ENCODE measurements around the gene CEP112.

Gene CEP112

GRCh38 chr17:65627891-65628643 lies 563.9 kb downstream of the CEP112 start:
- DNase-seq, result no peak

- no peak for DNase-seq
Observed at GRCh38 chr17:65627108-65627507, 564.8 kb downstream of the CEP112 start.

DNA sequence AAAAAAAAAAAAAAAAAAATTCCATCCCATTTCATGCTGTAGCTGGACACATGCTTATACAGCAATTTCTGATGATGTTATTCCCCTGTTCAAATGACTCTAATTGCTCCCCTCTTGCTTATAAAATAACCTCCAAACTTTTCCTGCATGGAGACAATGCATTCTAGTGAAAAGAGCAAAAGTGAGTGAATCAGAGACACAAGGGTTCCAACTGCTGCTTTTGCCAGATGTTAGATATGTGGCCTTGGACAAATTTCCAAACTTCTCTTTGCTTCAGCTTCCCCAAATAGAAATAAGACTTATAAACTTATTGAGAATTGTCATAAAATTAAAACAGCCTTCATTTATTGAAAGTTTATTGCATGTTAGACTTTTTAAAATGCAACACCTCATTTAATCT lies 565.5 kb downstream of the CEP112 start:
- no peak for DNase-seq

- no peak for DNase-seq
Observed at GRCh38 chr17:65618516-65618915, 573.4 kb downstream of the CEP112 start.

- no peak for DNase-seq
Observed at GRCh38 chr17:65617496-65617895, 574.4 kb downstream of the CEP112 start.

DNA sequence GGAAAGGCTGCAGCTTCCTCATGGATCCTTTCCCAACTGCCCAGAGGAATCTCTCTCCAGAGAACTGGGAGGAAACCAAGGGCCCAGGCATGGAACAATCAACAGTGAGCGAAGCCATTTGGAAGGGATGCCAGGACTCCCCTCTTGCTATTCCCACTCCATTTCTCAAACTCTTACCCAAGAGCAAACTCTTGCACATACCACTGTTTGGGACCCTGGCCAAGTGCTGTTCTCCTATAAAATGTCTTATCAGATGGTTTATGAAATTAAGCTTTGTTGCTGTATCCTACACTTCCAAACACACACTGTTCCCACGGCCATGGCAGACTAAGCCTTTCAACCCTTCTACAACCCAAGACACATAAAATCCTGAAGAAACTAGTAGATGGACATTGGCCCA lies 582.2 kb downstream of the CEP112 start:
- no peak for DNase-seq

DNA sequence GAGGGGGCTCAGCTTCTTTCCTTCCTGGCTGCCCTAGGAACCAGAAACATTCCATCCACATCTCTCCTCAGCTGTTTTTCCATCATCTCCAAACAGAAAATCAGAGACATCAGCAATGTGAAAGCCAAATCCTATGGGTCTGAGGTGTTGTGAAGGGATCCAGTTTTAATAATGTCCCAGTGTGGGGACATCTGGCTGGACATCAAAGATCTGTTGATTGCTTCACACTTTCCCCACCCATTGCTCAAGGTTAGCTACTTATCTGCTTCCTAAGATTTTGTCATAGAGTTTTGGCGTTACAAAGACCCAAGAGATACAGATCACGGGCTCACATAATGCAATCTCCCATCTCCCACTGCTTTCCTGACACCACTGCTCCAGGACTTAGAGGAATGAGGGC lies 582.6 kb downstream of the CEP112 start:
- no peak for DNase-seq

DNA sequence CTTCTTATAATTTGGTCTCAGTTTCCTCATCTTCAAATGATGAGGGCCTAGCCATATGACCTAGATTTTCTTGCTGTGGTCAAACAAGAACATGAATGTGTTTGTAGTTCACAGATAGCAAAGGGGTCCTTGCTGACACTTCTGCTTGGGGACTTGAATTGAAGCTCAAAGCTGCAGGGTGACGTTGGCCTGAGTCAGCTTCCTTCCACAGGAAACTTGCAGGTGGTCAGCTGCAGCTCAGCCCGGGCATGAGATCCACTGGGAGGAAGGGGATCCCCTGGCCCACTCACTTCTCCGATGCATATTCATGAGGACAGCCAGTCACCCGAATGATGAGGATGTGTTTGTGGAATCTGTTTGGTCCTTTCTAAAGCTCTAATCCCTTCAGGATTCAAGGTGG lies 587.9 kb downstream of the CEP112 start:
- no peak for DNase-seq

DNA sequence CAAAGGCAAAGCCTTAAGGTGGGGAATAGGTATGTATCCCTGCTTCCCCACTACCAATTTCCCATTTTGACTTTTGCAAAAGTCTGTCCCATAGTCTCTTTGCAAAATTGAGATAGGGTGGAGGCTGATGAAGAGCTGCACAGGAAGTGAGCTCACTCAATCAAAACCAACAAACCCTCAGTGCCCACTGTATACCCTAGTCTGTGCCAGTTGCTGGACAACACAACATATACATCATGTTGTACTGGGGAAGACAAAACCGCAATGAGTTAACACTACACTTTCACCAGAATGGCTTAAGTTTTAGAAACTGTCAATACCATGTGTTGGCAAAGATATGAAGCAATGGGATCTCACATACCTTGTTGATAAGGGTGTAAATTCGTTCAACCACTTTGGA lies 590.1 kb downstream of the CEP112 start:
- no peak for DNase-seq

- DNase-seq, result no peak
Observed at GRCh38 chr17:65601145-65601544, 590.8 kb downstream of the CEP112 start.

- DNase-seq, result no peak
Observed at GRCh38 chr17:65600518-65600917, 591.4 kb downstream of the CEP112 start.

GRCh38 chr17:65599650-65600049 lies 592.3 kb downstream of the CEP112 start:
- DNase-seq, result no peak

GRCh38 chr17:65598746-65599145 lies 593.2 kb downstream of the CEP112 start:
- no peak for DNase-seq

DNA sequence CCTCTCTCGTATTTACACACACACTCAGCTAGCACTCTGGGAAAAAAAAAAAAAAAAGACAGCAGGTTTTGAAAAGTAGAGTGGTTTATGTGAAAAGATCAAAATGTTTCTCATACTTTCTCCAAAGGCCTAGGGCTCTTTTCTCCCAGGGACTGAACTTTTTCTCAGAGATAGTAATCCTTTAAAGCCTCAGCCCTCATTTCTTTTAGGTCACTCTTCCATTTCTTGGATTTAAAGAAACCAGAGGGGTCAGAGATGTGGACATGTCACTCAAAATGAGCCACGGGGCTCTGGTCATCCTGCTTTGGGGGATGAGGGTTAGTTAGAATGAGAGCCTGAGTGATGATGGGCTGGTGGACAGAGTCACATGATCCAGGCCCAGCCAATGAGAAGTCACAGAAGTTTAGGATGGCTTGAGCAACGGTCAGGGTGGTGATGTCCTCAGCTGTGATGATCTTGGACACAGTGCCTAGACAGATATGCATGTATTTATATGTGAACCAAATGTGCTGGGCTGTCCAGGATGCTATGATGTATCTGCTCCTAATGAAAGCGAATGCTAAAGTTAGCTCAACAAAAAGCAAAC lies 596.8 kb downstream of the CEP112 start:
- no peak for DNase-seq

GRCh38 chr17:65593855-65594845 lies 597.8 kb downstream of the CEP112 start:
- DNase-seq, result peak; percentile 24

DNA sequence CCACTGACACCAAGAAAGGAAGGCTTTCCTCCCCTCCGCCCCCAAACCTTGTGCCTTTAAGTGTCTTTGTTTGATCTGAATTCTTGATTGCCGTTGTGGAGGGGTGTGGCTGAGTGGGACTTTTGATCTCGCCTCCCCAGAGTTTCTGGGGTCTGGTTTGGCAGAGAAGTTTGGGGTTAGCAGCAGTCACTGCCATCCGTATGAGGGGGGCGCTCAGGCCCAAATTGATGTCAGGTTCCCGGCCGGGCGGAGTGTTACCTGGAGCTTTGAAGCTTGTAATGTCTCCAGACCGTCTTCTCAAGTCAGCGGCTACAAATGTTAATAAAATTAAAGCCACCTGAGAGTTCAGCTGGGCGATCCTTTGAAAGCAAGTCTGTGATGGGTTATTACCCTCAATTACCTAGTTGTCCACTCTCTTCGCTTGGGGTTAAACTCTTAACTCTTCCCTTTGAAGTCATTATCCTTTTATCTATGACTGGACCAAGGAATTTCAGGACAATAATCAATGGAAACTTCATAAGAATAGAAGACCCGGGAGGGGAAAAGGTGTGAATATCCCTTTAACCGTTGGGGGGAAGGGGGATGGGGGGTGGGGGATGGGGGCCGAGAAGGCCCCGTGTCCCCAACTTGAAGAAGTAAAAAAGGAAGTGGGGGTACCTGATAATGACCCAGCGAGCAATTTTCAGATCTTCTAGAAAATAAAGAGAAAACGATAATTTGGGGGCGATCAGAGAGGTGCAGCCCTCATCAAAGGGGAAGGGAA lies 598.7 kb downstream of the CEP112 start:
- no peak for DNase-seq

DNA sequence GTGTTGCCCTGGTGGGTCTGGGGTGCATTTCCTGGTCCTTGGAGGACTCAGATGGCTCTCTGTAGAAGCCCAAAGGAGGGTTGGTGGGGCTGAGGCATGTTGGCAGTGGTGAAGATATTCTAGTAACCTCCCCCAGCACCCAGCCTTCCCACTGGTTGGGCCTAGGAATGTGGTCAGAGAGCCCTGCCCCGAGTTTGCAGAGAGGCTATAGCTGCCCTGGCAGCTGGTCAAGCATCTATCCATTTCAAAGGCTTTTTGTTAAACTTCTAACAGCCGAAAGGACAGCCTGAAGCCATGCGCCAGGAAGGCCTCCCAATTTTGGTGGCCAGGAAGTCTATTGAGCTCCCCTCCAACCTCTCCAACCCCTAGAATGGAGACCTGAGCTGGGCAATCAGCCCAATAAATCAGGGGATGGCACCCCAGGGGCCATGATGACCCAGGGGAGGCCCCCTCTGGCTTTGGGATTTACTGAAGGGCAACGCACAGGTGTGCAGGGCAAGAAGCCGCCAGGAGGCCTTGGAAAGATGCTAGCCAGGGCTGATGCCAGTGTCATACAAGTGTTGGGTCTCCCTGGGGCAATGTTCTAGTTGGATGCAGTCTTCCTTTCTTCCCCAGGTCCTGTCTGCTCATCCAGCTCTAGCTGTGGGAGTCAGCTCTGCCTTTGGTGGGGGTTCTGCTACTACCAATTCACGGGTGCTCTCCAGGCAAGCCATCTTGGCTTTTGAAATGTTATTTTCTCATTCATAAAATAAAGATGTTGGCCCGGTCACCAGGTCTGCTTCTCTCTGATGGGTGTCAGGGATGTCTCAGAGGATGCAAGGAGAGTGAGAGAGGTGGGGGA lies 599.6 kb downstream of the CEP112 start:
- DNase-seq, result no peak

GRCh38 chr17:65589321-65589720 lies 602.6 kb downstream of the CEP112 start:
- no peak for DNase-seq

- DNase-seq, result no peak
Observed at GRCh38 chr17:65588181-65588808, 603.6 kb downstream of the CEP112 start.

DNA sequence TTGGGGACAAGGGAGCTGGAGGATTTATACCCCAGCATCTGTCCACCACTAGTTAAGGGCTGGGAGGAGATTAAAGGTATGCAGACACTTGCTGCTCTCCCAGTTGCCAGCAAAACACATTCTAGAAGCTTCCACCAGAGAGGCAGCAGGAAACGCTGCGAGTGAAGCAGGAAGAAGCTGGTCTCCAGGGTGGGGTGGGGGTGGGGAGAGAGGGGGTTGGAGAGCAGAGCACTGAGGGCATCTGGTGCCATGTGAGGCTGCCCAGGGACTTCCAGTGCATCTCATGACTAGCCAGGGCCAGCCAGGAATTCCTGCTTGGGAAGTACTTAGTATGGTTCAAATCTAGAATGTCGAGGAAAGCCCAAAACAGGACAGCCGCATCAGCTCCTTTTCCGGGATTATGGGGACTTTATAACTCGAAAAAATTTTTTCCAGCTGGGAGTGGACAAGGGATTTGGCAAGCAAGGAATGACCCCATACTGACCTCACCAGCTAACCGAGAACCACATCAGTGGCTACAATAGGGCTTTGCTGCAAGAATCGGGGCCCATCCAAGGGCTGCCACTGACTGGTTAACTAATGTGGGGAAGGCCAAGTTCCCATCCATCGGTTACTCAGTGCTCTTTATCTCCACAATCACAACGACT lies 604.3 kb downstream of the CEP112 start:
- no peak for DNase-seq

DNA sequence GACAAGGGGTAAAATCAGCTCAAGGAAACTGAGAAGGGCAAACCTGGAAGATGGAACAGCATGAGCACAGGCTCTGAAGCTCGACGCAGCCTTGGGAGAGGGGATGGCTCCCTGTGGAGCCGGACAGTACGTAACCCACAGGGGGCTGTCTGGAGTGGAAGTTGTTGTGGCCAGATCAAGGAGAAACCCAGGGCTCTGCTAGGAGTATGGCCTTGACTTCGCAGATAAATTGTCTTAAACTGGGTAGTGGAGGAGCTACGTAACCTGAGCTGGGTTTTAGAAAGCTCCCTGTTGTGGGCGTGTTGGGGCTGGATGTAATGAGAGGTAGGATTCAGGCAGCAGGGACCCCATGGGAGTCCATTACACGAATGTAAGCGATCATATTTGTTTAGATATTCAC lies 605.0 kb downstream of the CEP112 start:
- no peak for DNase-seq

All from activated naive CD4-positive, alpha-beta T cell treated with anti-CD3 and anti-CD28 coated beads, Interleukin-2, amount 50 U/mL, for 16 hours (primary cell).